GM21381 (cell line): ENCODE measurements around the gene VKORC1.

Source experiments
- ATAC-seq: cut with Tn5 transposase; IDR thresholded peaks from one replicate; pipeline ENCODE4 v1.9.1; 2021; ENCODE audit warnings: mild to moderate bottlenecking, moderate library complexity; ENCODE audit not compliant: unreplicated experiment

Gene VKORC1

DNA sequence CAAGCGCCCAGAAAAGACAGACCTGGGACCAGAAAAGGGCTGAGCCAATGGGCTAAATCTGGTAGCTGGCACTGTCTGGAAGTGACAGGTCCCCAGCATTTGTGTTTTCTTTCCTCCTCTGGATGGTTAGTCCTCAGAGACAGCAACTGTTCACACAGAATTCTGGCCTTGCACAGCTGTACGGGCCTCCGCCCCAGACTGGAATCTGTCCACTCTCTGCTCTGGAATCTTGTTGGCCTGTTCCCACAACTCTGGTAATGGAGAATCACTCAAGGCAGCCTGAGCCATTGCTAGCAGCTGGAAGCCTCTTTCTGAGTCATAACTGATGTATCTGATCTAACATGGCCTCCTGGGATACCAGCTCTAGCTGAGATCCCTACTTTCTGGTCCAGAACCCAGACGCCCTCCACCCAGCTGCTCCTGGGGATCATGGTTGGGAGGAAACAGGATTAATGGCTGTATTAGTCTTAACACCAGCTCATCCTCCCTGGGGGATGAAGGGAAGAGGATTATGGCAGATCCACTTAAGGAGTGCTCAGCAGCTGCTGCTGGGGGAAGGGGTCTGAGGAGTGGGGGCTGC is 29.6 kb downstream of the VKORC1 start:
- no peak for ATAC-seq

GRCh38 chr16:31063843-31064611 is 30.6 kb downstream of the VKORC1 start:
- ATAC-seq: no peak

DNA sequence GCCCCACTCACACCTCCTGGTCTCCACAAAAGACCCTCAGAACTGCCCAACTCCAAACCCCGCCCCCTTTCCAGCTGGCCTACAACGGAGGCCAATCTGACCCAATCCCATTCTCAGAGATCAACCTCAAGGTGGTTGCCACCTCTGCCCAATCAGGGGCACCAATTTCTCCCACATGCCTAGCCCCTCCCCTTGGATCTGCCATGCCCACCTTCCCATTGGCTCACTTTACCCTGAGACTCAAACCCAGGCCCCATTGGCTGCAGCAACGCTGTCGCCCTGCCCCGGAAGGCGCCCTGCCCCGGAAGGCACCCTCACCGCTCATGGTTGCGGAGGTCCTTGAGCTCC is 31.1 kb downstream of the VKORC1 start:
- no peak for ATAC-seq

- no peak for ATAC-seq
Measured at GRCh38 chr16:31061813-31062440, 32.7 kb downstream of the VKORC1 start.

DNA sequence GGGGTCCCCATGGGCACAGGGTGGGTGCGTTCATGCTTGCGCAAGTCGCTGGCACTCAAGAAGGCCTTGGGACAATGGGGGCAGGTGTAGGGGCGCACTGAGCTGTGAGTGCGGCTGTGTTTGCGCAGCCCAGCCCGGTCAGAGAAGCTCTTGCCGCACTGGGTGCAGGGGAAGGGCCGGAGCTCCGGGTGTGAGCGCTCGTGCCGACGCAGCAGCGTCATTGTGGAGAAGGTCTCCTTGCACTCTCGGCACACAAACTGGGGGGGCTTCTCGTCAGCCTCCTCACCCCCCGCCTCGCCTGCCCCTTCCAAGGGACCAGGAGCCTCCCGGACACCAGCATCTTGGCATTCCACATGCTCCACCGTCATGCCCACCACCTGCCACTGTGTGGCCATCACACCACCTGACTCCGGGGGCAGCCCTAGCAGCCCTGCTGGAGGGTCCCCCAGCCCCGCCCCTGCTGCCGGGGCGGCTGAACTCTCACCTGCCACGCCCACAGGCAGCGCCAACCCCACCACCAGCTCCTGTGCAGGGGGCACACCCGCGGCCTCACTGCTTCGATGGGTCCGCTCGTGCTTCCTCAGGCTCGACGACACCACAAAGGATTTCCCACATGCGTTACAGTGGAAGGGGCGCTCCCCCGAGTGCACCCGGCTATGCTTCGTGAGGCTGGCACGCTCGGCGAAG is 33.3 kb downstream of the VKORC1 start:
- ATAC-seq: no peak

- ATAC-seq: no peak
Measured at GRCh38 chr16:31055613-31056012, 39.0 kb downstream of the VKORC1 start.

- ATAC-seq: no peak
Measured at GRCh38 chr16:31052114-31052513, 42.5 kb downstream of the VKORC1 start.

- no peak for ATAC-seq
Measured at GRCh38 chr16:31050280-31051030, 44.1 kb downstream of the VKORC1 start.

DNA sequence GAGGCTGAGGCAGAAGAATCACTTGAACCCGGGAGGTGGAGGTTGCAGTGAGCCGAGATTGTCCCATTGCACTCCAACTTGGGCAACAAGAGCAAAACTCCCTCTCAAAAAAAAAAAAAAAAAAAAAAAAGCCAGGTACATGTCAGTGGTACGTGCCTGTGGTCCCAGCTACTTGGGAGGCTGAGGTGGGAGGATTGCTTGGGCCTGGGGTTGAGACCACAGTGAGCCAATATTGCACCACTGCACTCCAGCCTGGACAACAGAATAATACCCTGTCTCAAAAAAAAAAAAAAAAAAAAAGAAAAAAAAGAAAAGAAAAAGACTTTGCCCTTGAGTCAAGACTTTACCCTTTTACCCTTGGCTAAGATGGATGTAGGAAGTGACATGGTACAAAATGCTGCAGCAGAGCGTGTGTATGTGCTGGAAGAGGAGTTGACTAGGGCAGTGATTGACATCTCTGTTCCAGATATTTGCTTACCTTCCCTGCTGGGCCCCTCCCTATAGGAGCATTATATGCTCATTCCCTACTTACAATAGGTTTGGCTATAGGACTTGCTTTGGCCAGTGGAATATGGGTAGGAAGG is 50.6 kb downstream of the VKORC1 start:
- no peak for ATAC-seq

DNA sequence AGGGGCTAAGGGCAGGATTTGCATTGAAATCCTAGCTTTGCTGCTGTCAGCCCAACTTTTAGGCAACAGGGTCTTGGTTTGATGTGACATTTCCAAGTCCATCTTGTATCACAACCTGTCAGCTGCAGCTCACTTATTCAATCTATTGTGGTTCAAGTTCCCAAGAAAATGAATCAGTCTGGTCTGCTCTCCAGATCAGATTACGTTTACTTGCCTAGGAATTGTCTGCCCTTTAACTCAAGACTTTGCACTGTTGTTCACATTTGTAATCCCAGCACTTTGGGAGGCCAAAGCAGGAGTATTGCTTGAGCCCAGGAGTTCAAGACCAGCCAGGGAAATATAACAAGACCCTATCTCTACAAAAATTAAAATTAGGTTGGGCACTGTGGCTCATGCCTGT is 51.2 kb downstream of the VKORC1 start:
- ATAC-seq: no peak

- ATAC-seq: no peak
Measured at GRCh38 chr16:31042866-31043265, 51.7 kb downstream of the VKORC1 start.
